Aorta (tissue), 5 donors: Measurements from ENCODE around the gene KCNH4. TPM values are rescaled to one million over a fixed set of nuclear protein-coding genes. Genes with fewer than 3 reads are reported as not detected.

ENCODE experiments used
- ATAC-seq: fragments of 200-7000 bp; cut with Tn5 transposase; one replicate; pipeline ENCODE4 v1.9.1; 2022; ENCODE audit warnings: moderate library complexity; ENCODE audit not compliant: low FRiP score
- DNase-seq, 2 donors: peaks; one replicate each; pipeline ENCODE4 v3.0.0-alpha.2; 2020
- H3K27ac ChIP-seq, 2 donors: one replicate each; pipeline ENCODE4 v1.5.1; 2013; ENCODE audit warnings: low read length in 2 of 2, mild to moderate bottlenecking in 2 of 2, moderate library complexity in 2 of 2, control low read depth in 1 of 2, inconsistent platforms in 1 of 2, low read depth in 1 of 2
- H3K27me3 ChIP-seq, 2 donors: one replicate each; pipeline ENCODE4 v1.6.1; 2013; ENCODE audit warnings: control low read depth in 1 of 2, low read length in 1 of 2, mild to moderate bottlenecking in 1 of 2, moderate library complexity in 1 of 2; ENCODE audit not compliant: insufficient read depth in 2 of 2, control insufficient read depth in 1 of 2
- H3K36me3 ChIP-seq, 2 donors: one replicate each; pipeline ENCODE4 v1.6.1; 2013; ENCODE audit warnings: control low read depth in 1 of 2, low read length in 1 of 2, mild to moderate bottlenecking in 1 of 2; ENCODE audit not compliant: insufficient read depth in 2 of 2, control insufficient read depth in 1 of 2
- H3K4me1 ChIP-seq, 2 donors: one replicate each; pipeline ENCODE4 v1.6.1; 2013; ENCODE audit warnings: low read length in 2 of 2, control low read depth in 1 of 2, mild to moderate bottlenecking in 1 of 2, moderate library complexity in 1 of 2; ENCODE audit not compliant: insufficient read depth in 2 of 2, control insufficient read depth in 1 of 2
- H3K4me3 ChIP-seq, 2 donors: one replicate each; pipeline ENCODE4 v1.5.1; 2013; ENCODE audit warnings: low read length in 2 of 2, control low read depth in 1 of 2, mild to moderate bottlenecking in 1 of 2
- H3K9me3 ChIP-seq: one replicate; pipeline ENCODE4 v1.6.1; 2013; ENCODE audit warnings: mild to moderate bottlenecking, low read length; ENCODE audit not compliant: control insufficient read depth
- WGBS, 2 donors: extraction: QIAGEN DNeasy Blood & Tissue Kit; methylation state at CpG; one replicate each; pipeline ENCODE4 v1.1.7; 2013; 5-methylcytosine and 5-hydroxymethylcytosine counted together
- intact Hi-C, 2 donors: fragments of 100-400 bp; cut with DNase I; formaldehyde crosslinking; loops; one replicate each; pipeline versions ENCODE4 v1.14.2 to v1.15.0; 2022
- polyA plus RNA-seq, 2 donors: library from polyadenylated mRNA; stranded (reverse); fragments of 200-250 nt; gene quantifications; one replicate each; pipeline ENCODE4 v1.2.3, GENCODE V29; 2013
- total RNA-seq, 2 donors: library from RNA; stranded (reverse); fragmentation: NEBNext Ultra II Directional; extraction: Animal tissue kit (Norgen Biotek cat#: 25700); gene quantifications; one replicate each; pipeline ENCODE4 v1.2.1, GENCODE V29; 2021
- donor health status: healthy with polysubstance abuse.
- donor health status: Bipolar disorder and iron deficiency.
- donor health status: DM: no; HTN: no; CAD: no.
- donor health status: DM: no; HTN: no; CAD: no.
- donor health status: DM: yes; HTN: yes; CAD: no.

The KCNH4 gene
- total and polyA plus RNA-seq, 4 donors, result 0.15 to 0.32 TPM; not detected in 2

GRCh38 chr17:42174126-42174783 lies 6.7 kb downstream of the KCNH4 start:
- Histone ChIP-seq H3K27ac (no peak overlapping the region), H3K27me3 (no peaks in the 10 kb centered on the region), H3K4me3 (no peak overlapping the region), H3K9me3 (no peaks in the 10 kb centered on the region), H3K4me1 (no peaks in the 10 kb centered on the region), H3K36me3 (no peaks in the 10 kb centered on the region)
- ATAC-seq (no peak), DNase-seq (no peak)
- intact Hi-C loops, result no loop called here
- WGBS, 2 donors, result 56 to 60% methylated on average over 14 of the region's 14 CpGs

GRCh38 chr17:42171831-42172230 lies 9.1 kb downstream of the KCNH4 start:
- no peak overlapping the region for H3K27ac ChIP-seq
- 54 to 58% methylated on average over 11 of the region's 11 CpGs for WGBS, 2 donors
- H3K27me3 ChIP-seq, result no peaks in the 10 kb centered on the region
- intact Hi-C loops, result no loop called here
- H3K36me3 ChIP-seq, result no peaks in the 10 kb centered on the region
- DNase-seq (no peak), ATAC-seq (no peak)
- H3K4me1 ChIP-seq, result no peaks in the 10 kb centered on the region
- H3K4me3 ChIP-seq, result no peak overlapping the region
- H3K9me3 ChIP-seq, result no peaks in the 10 kb centered on the region

DNA sequence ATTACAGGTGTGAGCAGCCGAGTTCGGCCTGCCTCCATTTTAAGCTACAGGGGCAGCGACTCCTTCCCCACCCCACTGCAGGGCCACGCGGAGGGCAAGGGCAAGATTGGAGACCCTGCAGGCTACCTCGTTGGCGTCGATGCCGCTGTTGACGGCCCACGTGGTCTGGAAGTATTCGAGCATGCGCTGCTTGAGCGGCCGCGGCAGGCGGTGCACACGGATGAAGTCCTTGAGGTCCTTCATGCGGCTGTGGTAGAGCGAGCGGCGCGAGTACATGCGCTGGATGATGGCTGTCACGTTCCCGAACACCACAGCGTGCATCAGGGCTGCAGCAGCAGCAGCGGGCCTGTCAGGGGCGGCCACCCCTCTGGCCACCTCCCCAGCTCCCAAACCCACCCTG lies 11.6 kb downstream of the KCNH4 start:
- Histone ChIP-seq H3K9me3 (no peaks in the 10 kb centered on the region), H3K4me3 (no peak overlapping the region), H3K27me3 (no peaks in the 10 kb centered on the region), H3K4me1 (no peaks in the 10 kb centered on the region), H3K36me3 (no peaks in the 10 kb centered on the region), H3K27ac (no peak overlapping the region)
- ATAC-seq (no peak), DNase-seq (no peak)
- intact Hi-C loops, result no loop called here
- 92 to 93% methylated on average over 29 of the region's 29 CpGs for WGBS, 2 donors

DNA sequence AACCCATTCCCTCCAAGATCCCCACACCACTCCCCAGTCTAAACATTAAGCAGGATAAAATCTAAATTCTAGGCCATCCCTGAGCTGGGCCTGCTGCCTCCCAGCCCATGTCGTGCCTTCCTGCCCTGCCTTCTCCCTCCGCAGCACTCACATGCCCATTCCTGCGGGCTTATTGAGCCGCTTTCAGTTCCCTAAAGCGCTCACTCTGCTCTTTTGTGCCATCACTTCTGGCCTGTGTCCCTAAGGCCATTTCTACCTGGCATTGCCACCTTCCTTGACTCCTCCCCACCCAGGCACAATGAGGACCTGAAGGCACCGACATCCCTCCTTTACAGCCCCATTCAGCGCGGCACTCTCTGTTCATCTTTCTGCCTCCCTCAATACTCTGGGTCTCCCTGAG lies 13.1 kb downstream of the KCNH4 start:
- WGBS, 2 donors, result 89 to 91% methylated on average over 8 of the region's 8 CpGs
- Histone ChIP-seq H3K27me3 (no peaks in the 10 kb centered on the region), H3K27ac (no peak overlapping the region), H3K4me1 (no peaks in the 10 kb centered on the region), H3K4me3 (no peak overlapping the region), H3K36me3 (no peaks in the 10 kb centered on the region), H3K9me3 (no peaks in the 10 kb centered on the region)
- intact Hi-C loops, result no loop called here
- DNase-seq, result no peak
- ATAC-seq, result no peak

- intact Hi-C loops, result no loop called here
- 89 to 90% methylated on average over 19 of the region's 19 CpGs for WGBS, 2 donors
- H3K27ac ChIP-seq, result no peak overlapping the region
- H3K4me3 ChIP-seq, result no peak overlapping the region
- H3K36me3 ChIP-seq, result no peaks in the 10 kb centered on the region
- no peaks in the 10 kb centered on the region for H3K27me3 ChIP-seq
- ATAC-seq (no peak), DNase-seq (no peak)
- H3K9me3 ChIP-seq, result no peaks in the 10 kb centered on the region
- H3K4me1 ChIP-seq, result no peaks in the 10 kb centered on the region
Observed at GRCh38 chr17:42166196-42166763, 14.7 kb downstream of the KCNH4 start.

DNA sequence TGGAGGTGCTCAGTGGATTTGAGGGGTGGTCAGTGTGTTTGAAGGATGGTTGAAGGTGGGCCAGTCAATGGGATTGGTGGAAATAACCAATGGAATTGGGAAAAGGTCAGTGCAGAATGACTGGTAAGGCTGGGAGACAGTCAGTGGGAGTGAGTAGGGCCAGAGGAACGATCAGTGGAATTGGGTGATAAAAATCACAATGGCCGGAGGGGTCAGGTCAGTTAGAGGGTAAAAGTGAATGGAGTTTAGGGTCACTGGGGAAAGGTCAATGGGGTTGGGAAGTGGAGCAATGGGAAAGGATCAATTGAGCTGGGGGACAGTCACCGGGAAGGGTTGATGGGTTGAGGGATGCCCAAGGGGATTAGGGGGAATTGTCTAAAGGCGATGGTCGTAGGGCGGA lies 15.2 kb downstream of the KCNH4 start:
- H3K4me1 ChIP-seq, result no peaks in the 10 kb centered on the region
- no peak for ATAC-seq
- no peak overlapping the region for H3K4me3 ChIP-seq
- DNase-seq, result no peak
- H3K36me3 ChIP-seq, result no peaks in the 10 kb centered on the region
- no peaks in the 10 kb centered on the region for H3K27me3 ChIP-seq
- H3K9me3 ChIP-seq, result no peaks in the 10 kb centered on the region
- intact Hi-C loops, result no loop called here
- H3K27ac ChIP-seq, result no peak overlapping the region
- whole genome bisulfite sequencing, 2 donors, result 79 to 87% methylated on average over 6 of the region's 6 CpGs

DNA sequence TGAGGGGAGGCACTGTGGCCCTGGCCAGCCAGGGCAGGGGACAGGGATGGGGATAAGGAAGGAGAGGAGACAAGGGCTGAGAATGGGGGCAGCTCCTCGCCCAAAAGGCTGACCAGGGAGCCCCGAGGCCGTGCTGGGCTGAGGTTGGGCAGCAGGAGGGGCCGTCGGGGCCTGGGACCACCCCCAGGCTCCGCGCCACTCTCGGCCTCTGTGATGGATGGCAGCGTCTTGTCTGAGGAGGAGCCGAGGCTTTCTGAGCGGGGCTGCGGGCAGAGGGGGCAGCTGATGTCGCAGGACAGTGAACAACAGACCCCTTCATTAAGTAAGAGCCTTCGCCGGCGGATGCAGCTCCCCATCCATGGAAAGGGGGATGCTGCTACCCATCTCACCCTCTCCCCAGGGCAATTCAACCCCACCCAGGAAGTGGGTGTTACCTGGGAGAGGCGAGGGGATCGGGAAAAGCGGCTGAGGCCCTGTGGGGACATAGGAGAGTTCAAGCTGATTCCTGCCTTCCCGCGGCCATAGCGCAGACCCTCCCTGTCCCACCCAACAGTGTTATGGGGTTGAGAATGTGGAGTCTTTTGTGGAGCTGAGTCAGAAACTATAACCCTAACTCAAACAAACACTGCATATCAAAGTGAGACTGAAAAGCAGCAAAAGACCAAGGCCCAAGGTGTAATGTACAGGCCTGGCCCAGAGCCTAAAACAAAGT lies 17.1 kb downstream of the KCNH4 start:
- H3K36me3 ChIP-seq, result no peaks in the 10 kb centered on the region
- DNase-seq (no peak), ATAC-seq (no peak)
- no peak overlapping the region for H3K27ac ChIP-seq
- H3K4me3 ChIP-seq, result no peak overlapping the region
- WGBS, 2 donors, result 49% methylated on average over 22 of the region's 22 CpGs
- no peaks in the 10 kb centered on the region for H3K27me3 ChIP-seq
- no peaks in the 10 kb centered on the region for H3K9me3 ChIP-seq
- intact Hi-C loops, result no loop called here
- H3K4me1 ChIP-seq, result no peaks in the 10 kb centered on the region

DNA sequence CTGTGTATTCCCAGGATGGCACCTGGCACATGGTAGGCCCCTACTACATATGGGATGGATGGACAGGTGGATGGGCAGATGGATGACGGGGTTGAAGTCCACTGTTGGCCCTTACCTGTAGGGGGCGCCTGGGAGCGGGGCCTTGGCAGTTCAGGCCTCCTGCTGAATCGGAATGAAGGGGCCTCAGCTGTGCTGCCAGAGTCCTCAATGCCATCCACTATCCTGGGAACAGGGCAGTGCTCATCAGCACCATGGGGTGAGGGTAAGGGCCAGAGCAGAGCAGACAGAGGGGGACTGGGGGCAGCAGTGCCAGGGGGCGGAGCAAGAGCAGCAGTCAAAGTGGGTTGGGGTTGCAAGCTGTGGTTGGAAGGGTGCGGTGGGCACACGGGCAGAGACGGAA lies 17.8 kb downstream of the KCNH4 start:
- H3K27ac ChIP-seq, result no peak overlapping the region
- ATAC-seq (no peak), DNase-seq (no peak)
- H3K4me3 ChIP-seq, result no peak overlapping the region
- H3K36me3 ChIP-seq, result no peaks in the 10 kb centered on the region
- H3K27me3 ChIP-seq, result no peaks in the 10 kb centered on the region
- intact Hi-C loops, result no loop called here
- WGBS, 2 donors, result 48 to 53% methylated on average over 8 of the region's 8 CpGs
- H3K9me3 ChIP-seq, result no peaks in the 10 kb centered on the region
- H3K4me1 ChIP-seq, result no peaks in the 10 kb centered on the region

DNA sequence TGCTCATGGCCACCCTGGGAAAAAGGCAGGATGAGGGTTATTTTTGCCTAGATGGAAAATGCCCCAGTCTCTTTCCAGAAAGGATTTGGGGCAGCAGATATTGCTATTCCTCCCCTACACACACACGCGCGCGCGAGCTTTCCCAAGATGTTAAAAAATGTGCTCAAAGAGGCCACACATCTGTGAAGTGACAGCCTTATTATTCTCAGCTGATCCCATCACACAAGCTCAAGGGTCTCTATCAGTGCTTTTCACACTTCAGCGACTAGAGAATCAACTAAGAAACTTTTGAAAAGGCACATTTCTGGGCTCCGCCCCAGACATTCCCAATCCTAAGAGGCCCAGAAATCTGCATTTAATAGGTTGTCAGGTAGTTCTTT lies 20.4 kb downstream of the KCNH4 start:
- DNase-seq (no peak), ATAC-seq (no peak)
- H3K27ac ChIP-seq, result no peak overlapping the region
- no peaks in the 10 kb centered on the region for H3K36me3 ChIP-seq
- H3K9me3 ChIP-seq, result no peaks in the 10 kb centered on the region
- H3K4me1 ChIP-seq, result no peaks in the 10 kb centered on the region
- WGBS, 2 donors, result 88 to 92% methylated on average over 7 of the region's 7 CpGs
- intact Hi-C loops, result no loop called here
- no peak overlapping the region for H3K4me3 ChIP-seq
- H3K27me3 ChIP-seq, result no peaks in the 10 kb centered on the region
